Neuronal stem cell (in vitro differentiated cells): ENCODE data around the gene CFAP92.
A peak's percentile ranks its signal among the peaks of the same experiment; 100 is the strongest.

Experiments
- DNase-seq: peaks from one replicate; pipeline ENCODE4 v3.0.0-alpha.2; 2013; ENCODE audit warnings: low spot score
- H2AFZ ChIP-seq: one replicate; pipeline ENCODE4 v1.6.1; 2013; ENCODE audit warnings: mild to moderate bottlenecking, low read length, inconsistent platforms
- H2AK5ac ChIP-seq: 2 replicates; pipeline ENCODE4 v1.6.1; 2013; ENCODE audit warnings: low read depth, mild to moderate bottlenecking, inconsistent platforms, low read length, moderate library complexity, mixed read lengths
- H2BK120ac ChIP-seq: 2 replicates; pipeline ENCODE4 v1.6.1; 2013; ENCODE audit warnings: low read depth, mild to moderate bottlenecking, inconsistent platforms, low read length, moderate library complexity, mixed read lengths
- H2BK12ac ChIP-seq: one replicate; pipeline ENCODE4 v1.6.1; 2013; ENCODE audit warnings: low read length, inconsistent platforms
- H2BK15ac ChIP-seq: 2 replicates; pipeline ENCODE4 v1.6.1; 2013; ENCODE audit warnings: mild to moderate bottlenecking, low read length, inconsistent platforms, mixed read lengths
- H2BK5ac ChIP-seq: one replicate; pipeline ENCODE4 v1.6.1; 2013; ENCODE audit warnings: inconsistent platforms, mild to moderate bottlenecking, low read length, moderate library complexity
- H3K14ac ChIP-seq: one replicate; pipeline ENCODE4 v1.6.1; 2013; ENCODE audit warnings: low read length, inconsistent platforms
- H3K18ac ChIP-seq: 2 replicates; pipeline ENCODE4 v1.6.1; 2013; ENCODE audit warnings: low read length, inconsistent platforms
- H3K23ac ChIP-seq: 2 replicates; pipeline ENCODE4 v1.6.1; 2013; ENCODE audit warnings: low read depth, mild to moderate bottlenecking, mixed read lengths, low read length, inconsistent platforms; ENCODE audit not compliant: poor library complexity
- H3K27ac ChIP-seq: replicated peaks from 3 replicates; pipeline ENCODE4 v1.5.1; 2013; ENCODE audit warnings: low read length, inconsistent platforms
- H3K27me3 ChIP-seq, 3 experiments: 2 replicates each; pipeline ENCODE4 v1.6.1; 2013; ENCODE audit warnings: low read length in 3 of 3, mild to moderate bottlenecking in 2 of 3, inconsistent platforms in 1 of 3, low read depth in 1 of 3, mixed read lengths in 1 of 3, moderate library complexity in 1 of 3; ENCODE audit not compliant: control insufficient read depth in 3 of 3, insufficient read depth in 3 of 3
- H3K36me3 ChIP-seq, 2 donors: replicated peaks in 1 of 2; 2 replicates each; pipeline ENCODE4 v1.6.1; 2013; ENCODE audit warnings: low read length in 2 of 2; ENCODE audit not compliant: control insufficient read depth in 2 of 2, insufficient read depth in 2 of 2
- H3K4ac ChIP-seq: 2 replicates; pipeline ENCODE4 v1.6.1; 2013; ENCODE audit warnings: inconsistent platforms, mild to moderate bottlenecking, low read length, moderate library complexity
- H3K4me1 ChIP-seq, 2 donors: 1 replicate in 1 of 2; 2 replicates in 1 of 2; pipeline ENCODE4 v1.6.1; 2013; ENCODE audit warnings: low read length in 2 of 2, low read depth in 1 of 2; ENCODE audit not compliant: control insufficient read depth in 2 of 2, insufficient read depth in 1 of 2
- H3K4me2 ChIP-seq: one replicate; pipeline ENCODE4 v1.6.1; 2013; ENCODE audit warnings: mild to moderate bottlenecking, low read length, inconsistent platforms; ENCODE audit not compliant: insufficient read depth, poor library complexity, severe bottlenecking
- H3K4me3 ChIP-seq, 2 donors: 2 replicates each; pipeline ENCODE4 v1.5.1; 2013; ENCODE audit warnings: low read length in 2 of 2, mild to moderate bottlenecking in 2 of 2, inconsistent platforms in 1 of 2, moderate library complexity in 1 of 2
- H3K79me1 ChIP-seq: one replicate; pipeline ENCODE4 v1.6.1; 2013; ENCODE audit warnings: low read depth, mild to moderate bottlenecking, inconsistent platforms, low read length, moderate library complexity
- H3K9ac ChIP-seq: one replicate; pipeline ENCODE4 v1.6.1; 2013; ENCODE audit warnings: mild to moderate bottlenecking, low read depth, low read length, inconsistent platforms; ENCODE audit not compliant: poor library complexity
- H3K9me3 ChIP-seq, 2 donors: replicated peaks in 1 of 2; 2 replicates each; pipeline versions ENCODE3 to v1.6.1; 2013; ENCODE audit warnings: low read length in 2 of 2, mild to moderate bottlenecking in 2 of 2, inconsistent platforms in 1 of 2, low read depth in 1 of 2, mixed read lengths in 1 of 2, moderate library complexity in 1 of 2; ENCODE audit not compliant: control insufficient read depth in 2 of 2, insufficient read depth in 1 of 2
- H4K8ac ChIP-seq: one replicate; pipeline ENCODE4 v1.6.1; 2013; ENCODE audit warnings: low read depth, mild to moderate bottlenecking, inconsistent platforms, low read length, moderate library complexity
- H4K91ac ChIP-seq: one replicate; pipeline ENCODE4 v1.6.1; 2013; ENCODE audit warnings: low read length, low read depth, mild to moderate bottlenecking, inconsistent platforms; ENCODE audit not compliant: poor library complexity
- WGBS, 2 donors: extraction: QIAGEN DNeasy Blood & Tissue Kit; methylation state at CpG; one replicate each; pipeline ENCODE4 v1.1.7; 2013; ENCODE audit warnings: missing lambda C conversion rate in 2 of 2, mixed read lengths in 1 of 2; ENCODE audit not compliant: insufficient read length in 2 of 2, insufficient replicate concordance in 1 of 2; ENCODE audit errors: extremely low coverage in 2 of 2; 5-methylcytosine and 5-hydroxymethylcytosine counted together

The CFAP92 gene

DNA sequence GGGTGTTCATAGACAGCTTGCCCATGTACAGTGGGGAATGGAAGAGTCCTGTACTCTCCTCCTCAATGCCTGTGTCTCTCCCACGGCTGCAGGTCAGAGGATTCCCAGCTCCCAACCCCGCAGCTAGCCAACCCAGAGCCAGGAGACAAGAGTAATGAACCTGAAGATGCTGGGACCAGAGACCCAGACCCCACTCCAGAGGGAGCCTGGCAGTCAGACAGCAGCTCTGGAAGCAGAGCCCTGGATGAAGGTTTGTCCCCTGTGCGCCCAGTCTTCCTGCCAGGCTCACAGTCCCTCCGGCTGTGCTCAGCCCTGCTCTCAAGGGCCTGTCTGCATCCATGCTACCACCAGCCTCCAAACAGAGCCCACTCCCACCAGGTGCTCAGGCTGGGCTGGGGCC, 36.7 kb upstream of the CFAP92 start:
- H3K4me2 ChIP-seq: no peak overlapping the region
- no CpG with 5 or more reads among the region's 4 CpGs for WGBS, 2 donors
- H3K14ac ChIP-seq: no peak overlapping the region
- H3K27me3 ChIP-seq: no peaks in the 10 kb centered on the region
- H3K79me1 ChIP-seq: peaks cover 2% of the 10 kb centered on the region
- no peak overlapping the region for H2BK5ac ChIP-seq
- no peak overlapping the region for H2AFZ ChIP-seq
- no peak overlapping the region for H3K23ac ChIP-seq
- no peak overlapping the region for H4K91ac ChIP-seq
- DNase-seq: no peak
- no peak overlapping the region for H3K4ac ChIP-seq
- no peak overlapping the region for H2BK15ac ChIP-seq
- H3K18ac ChIP-seq: no peak overlapping the region
- peaks cover 0 to 2% of the 10 kb centered on the region in 2 donors for H3K4me1 ChIP-seq
- no peak overlapping the region for H4K8ac ChIP-seq
- H2BK120ac ChIP-seq: no peak overlapping the region
- H3K4me3 ChIP-seq: no peak overlapping the region
- no peaks in the 10 kb centered on the region for H3K9me3 ChIP-seq
- H3K36me3 ChIP-seq: peaks cover 0 to 80% of the 10 kb centered on the region in 2 donors
- H2BK12ac ChIP-seq: no peak overlapping the region
- no peak overlapping the region for H3K27ac ChIP-seq
- no peak overlapping the region for H3K9ac ChIP-seq
- peak overlapping the region; percentile 53 for H2AK5ac ChIP-seq

DNA sequence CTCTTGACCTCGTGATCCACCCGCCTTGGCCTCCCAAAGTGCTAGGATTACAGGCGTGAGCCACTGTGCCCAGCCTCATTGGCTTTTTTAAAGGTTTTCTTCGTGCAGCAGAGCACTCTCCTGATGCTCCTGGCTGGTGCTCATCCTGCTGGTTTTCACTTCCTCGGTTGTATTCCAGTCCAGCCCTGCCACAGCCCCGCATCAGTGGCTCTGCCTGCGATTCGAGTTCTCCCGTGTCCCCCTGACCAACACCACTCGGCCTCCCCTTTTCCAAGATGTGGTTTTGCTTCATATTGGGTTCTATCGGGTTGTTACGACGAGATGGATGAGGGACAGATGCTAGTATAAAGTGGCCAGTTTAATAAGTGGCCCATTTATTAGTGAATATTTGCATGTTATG, 35.0 kb upstream of the CFAP92 start:
- Histone ChIP-seq H3K27ac (no peak overlapping the region), H4K8ac (no peak overlapping the region)
- WGBS, 2 donors: no CpG with 5 or more reads among the region's 13 CpGs

DNA sequence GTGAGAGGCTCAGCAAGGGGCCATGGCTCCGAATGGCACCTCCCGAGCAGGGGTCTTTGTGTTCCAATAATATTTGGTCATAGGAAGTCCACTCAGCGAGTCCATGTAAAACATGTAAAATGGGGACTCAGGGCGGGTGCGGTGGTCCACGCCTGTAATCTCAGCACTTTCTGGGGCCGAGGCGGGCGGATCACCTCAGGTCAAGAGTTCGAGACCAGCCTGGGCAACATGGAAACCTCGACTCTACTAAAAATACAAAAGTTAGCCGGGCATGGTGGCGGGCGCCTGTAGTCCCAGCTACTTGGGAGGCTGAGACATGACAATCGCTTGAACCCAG, 33.6 kb upstream of the CFAP92 start:
- Histone ChIP-seq H3K14ac (no peak overlapping the region), H3K27me3 (no peaks in the 10 kb centered on the region), H3K9me3 (peaks cover 0 to 2% of the 10 kb centered on the region in 2 donors)

More for the DNA sequence above, 35.0 kb upstream of the CFAP92 start:
- Histone ChIP-seq H3K9me3 (no peaks in the 10 kb centered on the region), H2BK15ac (no peak overlapping the region), H4K91ac (no peak overlapping the region), H3K4me3 (no peak overlapping the region), H3K4ac (no peak overlapping the region), H3K36me3 (peaks cover 0 to 67% of the 10 kb centered on the region in 2 donors), H3K23ac (no peak overlapping the region), H3K14ac (no peak overlapping the region), H3K79me1 (peaks cover 2% of the 10 kb centered on the region), H3K4me1 (peaks cover 0 to 2% of the 10 kb centered on the region in 2 donors), H3K18ac (no peak overlapping the region), H3K4me2 (no peak overlapping the region), H2BK5ac (no peak overlapping the region), H3K9ac (no peak overlapping the region), H2AFZ (no peak overlapping the region), H2BK12ac (no peak overlapping the region), H2AK5ac (no peak overlapping the region), H3K27me3 (no peaks in the 10 kb centered on the region), H2BK120ac (no peak overlapping the region)
- no peak for DNase-seq

DNA sequence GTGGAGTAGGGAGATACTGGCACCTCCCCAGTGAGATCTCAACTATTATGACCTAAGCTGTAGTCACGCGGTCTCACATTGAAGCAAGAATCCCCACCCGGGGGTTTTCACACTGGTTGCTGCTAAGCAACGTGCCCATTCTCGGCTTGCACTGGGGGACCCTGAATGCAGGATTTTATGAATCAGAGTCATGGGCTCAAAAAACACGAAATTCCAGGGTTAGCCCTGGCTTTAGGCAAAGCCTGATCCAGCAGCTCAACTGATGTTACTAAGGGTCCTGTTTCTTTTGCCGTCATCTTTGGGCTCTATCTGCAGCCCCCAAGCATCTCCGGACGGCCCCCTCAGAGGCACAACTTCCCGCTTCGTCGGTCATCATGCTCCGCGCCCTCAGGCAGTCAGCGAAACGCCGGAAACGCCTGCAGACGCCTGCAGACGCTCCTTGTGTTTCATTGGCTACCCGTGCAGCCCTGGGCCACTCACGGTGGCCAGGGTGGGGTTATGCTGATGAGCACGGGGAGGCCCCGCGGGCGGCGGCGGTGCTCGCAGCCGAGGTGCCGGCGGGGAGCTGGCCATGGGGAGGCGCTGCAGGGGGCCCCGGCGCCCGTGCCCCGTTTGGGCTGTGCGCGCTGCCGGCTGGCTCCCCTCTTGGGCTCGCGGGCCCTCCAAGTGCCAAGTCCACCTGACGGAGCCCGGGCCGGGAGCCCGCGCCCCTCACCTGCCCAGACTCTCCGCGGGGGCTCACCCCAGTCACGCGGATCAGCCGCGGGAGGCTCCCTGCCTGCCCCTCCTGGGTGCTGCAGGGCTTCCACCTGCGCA, 33.1 kb upstream of the CFAP92 start:
- H3K4me1 ChIP-seq: peaks cover 0 to 2% of the 10 kb centered on the region in 2 donors
- WGBS, 2 donors: no CpG with 5 or more reads among the region's 54 CpGs
- no peak overlapping the region for H2AK5ac ChIP-seq
- no peak overlapping the region for H4K91ac ChIP-seq
- H3K27me3 ChIP-seq: no peaks in the 10 kb centered on the region
- no peak overlapping the region for H3K14ac ChIP-seq
- peak; percentile 73 for DNase-seq
- H2BK5ac ChIP-seq: no peak overlapping the region
- H3K4ac ChIP-seq: no peak overlapping the region
- peak overlapping the region; percentile 97 for H3K18ac ChIP-seq
- no peak overlapping the region for H4K8ac ChIP-seq
- H2BK120ac ChIP-seq: no peak overlapping the region
- peak overlapping the region; percentile 84 for H3K4me2 ChIP-seq
- H2BK12ac ChIP-seq: no peak overlapping the region
- no peak overlapping the region for H3K9ac ChIP-seq
- H3K4me3 ChIP-seq: peak overlapping the region in 1 of 2 donors; percentile 79
- H3K36me3 ChIP-seq: peaks cover 0 to 60% of the 10 kb centered on the region in 2 donors
- H3K9me3 ChIP-seq: peaks cover 0 to 7% of the 10 kb centered on the region in 2 donors
- no peaks in the 10 kb centered on the region for H3K79me1 ChIP-seq
- no peak overlapping the region for H3K23ac ChIP-seq
- H3K27ac ChIP-seq: no peak overlapping the region
- no peak overlapping the region for H2AFZ ChIP-seq
- peak overlapping the region; percentile 82 for H2BK15ac ChIP-seq

More for the DNA sequence above, 33.6 kb upstream of the CFAP92 start:
- no peak overlapping the region for H2BK12ac ChIP-seq
- H3K4me2 ChIP-seq: peak overlapping the region; percentile 84
- H3K18ac ChIP-seq: peak overlapping the region; percentile 97
- H3K4me3 ChIP-seq: peak overlapping the region in 1 of 2 donors; percentile 79
- H4K91ac ChIP-seq: no peak overlapping the region
- H3K4me1 ChIP-seq: peaks cover 0 to 2% of the 10 kb centered on the region in 2 donors
- peak overlapping the region; percentile 82 for H2BK15ac ChIP-seq
- H2AK5ac ChIP-seq: no peak overlapping the region
- no peak for DNase-seq
- no peak overlapping the region for H4K8ac ChIP-seq
- no peak overlapping the region for H2BK5ac ChIP-seq
- H3K23ac ChIP-seq: no peak overlapping the region
- H2BK120ac ChIP-seq: no peak overlapping the region
- H2AFZ ChIP-seq: no peak overlapping the region
- H3K9ac ChIP-seq: no peak overlapping the region
- WGBS, 2 donors: no CpG with 5 or more reads among the region's 15 CpGs
- H3K79me1 ChIP-seq: no peaks in the 10 kb centered on the region
- no peak overlapping the region for H3K4ac ChIP-seq
- H3K36me3 ChIP-seq: peaks cover 0 to 62% of the 10 kb centered on the region in 2 donors
- H3K27ac ChIP-seq: no peak overlapping the region
